ENCODE measurements around the gene BLZF1. TPM values are rescaled to one million over a fixed set of nuclear protein-coding genes. Genes with fewer than 3 reads are reported as not detected.
"Not testable (repeated sequence)": the region's sequence is repeated elsewhere in the genome, so short reads cannot be mapped to it uniquely, and the experiment has no call there.

Gene BLZF1
- total RNA-seq, 1 experiment from 2014 or later: 20.4 TPM

DNA sequence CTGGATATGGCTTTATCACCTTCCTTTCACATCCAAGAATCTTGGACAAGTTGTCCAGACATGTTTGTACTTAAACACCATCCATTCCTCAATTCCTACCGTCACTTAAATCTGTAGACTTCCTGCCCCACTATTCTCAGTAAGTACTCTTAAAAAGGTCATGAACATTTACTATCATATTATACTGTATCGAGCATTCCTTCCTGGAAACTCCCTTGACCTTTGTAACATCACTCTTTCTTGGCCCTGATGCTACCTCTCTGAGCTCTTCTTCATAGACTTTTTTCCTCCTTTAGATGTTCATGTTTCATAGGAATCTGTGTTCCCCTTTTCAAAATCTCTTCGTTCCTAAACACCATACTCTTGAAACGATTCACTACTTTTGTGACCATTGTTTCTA lies 15.5 kb downstream of the BLZF1 start:
- no peak for DNase-seq
- no peaks in the 10 kb centered on the region for H3K9me3 ChIP-seq (replicated peaks)
- no peak overlapping the region for H3K27ac ChIP-seq
- no peaks in the 10 kb centered on the region for H3K27me3 ChIP-seq
- H3K4me1 ChIP-seq: no peaks in the 10 kb centered on the region; the same call in 1 of the 2 replicates
- H3K36me3 ChIP-seq: peaks cover 33% of the 10 kb centered on the region
- no peak overlapping the region for H3K4me3 ChIP-seq

DNA sequence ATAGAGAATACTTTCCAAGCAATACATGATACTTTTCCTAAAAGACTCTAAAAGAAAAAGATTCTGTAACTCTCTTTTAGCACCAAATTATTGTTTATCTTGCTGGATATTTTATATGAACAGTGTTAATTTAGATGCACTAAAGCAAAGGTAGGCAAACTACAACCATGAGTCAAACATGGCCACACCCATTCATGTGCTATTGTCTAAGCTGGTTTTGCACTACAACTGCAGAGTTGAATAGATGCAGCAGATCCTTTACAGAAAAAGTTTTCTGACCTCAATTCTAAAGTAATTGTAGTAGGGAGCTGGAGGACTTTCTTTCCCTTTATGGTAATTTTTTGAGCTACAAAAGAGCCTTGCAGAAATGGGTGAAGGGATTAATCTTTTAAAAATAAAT lies 19.4 kb downstream of the BLZF1 start:
- Histone ChIP-seq H3K27me3 (no peaks in the 10 kb centered on the region), H3K4me3 (no peak overlapping the region), H3K36me3 (peaks cover 30% of the 10 kb centered on the region), H3K4me1 (no peaks in the 10 kb centered on the region), H3K27ac (no peak overlapping the region), H3K9me3 (replicated peaks) (no peaks in the 10 kb centered on the region)
- no peak for DNase-seq

DNA sequence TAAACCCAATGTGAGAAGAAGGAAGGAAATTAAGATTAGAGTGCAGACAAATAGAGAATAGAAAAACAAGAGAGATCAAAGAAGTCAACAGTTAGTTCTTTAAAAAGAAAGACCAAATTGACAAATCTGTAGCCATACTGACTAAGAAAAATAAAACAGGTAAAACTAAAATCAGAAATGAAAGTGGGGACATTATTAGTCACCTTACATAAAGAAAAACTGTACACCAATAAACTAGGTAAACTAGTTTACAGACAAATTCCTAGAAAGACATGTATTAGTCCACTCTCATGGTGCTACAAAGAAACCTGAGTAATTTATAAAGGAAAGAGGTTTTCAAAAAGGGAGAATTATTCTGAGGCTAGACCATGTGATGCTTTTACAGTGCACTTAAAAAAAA lies 22.3 kb downstream of the BLZF1 start:
- Histone ChIP-seq H3K27ac (no peak overlapping the region), H3K4me3 (no peak overlapping the region), H3K4me1 (no peaks in the 10 kb centered on the region), H3K27me3 (no peaks in the 10 kb centered on the region), H3K36me3 (peaks cover 27% of the 10 kb centered on the region), H3K9me3 (replicated peaks) (no peaks in the 10 kb centered on the region)
- no peak for DNase-seq

DNA sequence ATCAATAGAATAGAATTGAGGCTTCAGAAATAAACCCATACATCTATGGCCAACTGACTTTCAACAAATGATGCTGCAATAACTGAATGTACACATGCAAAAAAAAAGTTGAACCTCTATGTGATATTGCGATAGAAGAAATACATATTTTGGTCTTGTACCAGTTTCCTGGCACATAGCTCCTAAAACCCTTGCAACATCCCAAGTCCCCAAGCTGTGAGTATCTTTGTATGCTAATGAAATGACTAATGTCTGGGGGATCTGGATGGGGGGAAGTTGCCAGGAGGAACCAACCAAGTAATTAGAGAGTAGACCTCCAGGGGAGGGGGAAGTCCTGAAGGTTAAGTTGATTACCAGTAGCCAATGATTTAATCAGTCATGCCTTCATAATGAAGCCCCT lies 24.4 kb downstream of the BLZF1 start:
- Histone ChIP-seq H3K36me3 (peaks cover 19% of the 10 kb centered on the region), H3K9me3 (replicated peaks) (no peaks in the 10 kb centered on the region), H3K27ac (no peak overlapping the region), H3K4me3 (no peak overlapping the region), H3K27me3 (no peaks in the 10 kb centered on the region), H3K4me1 (no peaks in the 10 kb centered on the region)
- no peak for DNase-seq

DNA sequence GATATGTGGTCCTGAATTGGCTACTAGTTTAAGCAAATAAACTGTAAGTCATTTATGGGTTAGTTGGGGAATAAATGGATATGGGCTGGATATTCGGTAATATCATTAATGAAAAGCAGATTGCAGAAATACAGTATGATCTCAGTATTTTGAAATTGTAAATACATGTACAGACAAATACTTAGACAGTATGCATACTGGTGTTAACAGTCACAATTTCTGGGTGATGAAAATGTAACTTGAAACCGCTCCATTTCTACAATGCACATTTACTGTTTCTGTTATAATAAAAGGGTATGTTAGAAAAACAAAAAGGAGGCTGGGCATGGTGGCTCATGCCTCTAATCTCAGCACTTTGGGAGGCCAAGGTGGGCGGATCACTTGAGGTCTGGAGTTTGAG lies 28.0 kb downstream of the BLZF1 start:
- Histone ChIP-seq H3K4me1 (no peaks in the 10 kb centered on the region), H3K27me3 (no peaks in the 10 kb centered on the region), H3K4me3 (no peak overlapping the region), H3K36me3 (peaks cover 1% of the 10 kb centered on the region), H3K9me3 (replicated peaks) (no peaks in the 10 kb centered on the region), H3K27ac (no peak overlapping the region)
- DNase-seq: no peak

DNA sequence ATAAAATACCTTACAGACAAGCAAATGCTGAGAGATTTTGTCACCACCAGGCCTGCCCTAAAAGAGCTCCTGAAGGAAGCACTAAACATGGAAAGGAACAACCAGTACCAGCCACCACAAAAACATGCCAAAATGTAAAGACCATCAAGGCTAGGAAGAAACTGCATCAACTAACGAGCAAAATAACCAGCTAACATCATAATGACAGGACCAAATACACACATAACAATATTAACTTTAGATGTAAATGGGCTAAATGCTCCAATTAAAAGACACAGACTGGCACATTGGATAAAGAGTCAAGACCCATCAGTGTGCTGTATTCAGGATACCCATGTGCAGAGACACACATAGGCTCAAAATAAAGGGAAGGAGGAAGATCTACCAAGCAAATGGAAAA lies 34.6 kb downstream of the BLZF1 start:
- H3K27me3 ChIP-seq; H3K9me3 ChIP-seq (replicated peaks); H3K27ac ChIP-seq; DNase-seq; H3K4me3 ChIP-seq; H3K4me1 ChIP-seq; H3K36me3 ChIP-seq: not testable (repeated sequence)

DNA sequence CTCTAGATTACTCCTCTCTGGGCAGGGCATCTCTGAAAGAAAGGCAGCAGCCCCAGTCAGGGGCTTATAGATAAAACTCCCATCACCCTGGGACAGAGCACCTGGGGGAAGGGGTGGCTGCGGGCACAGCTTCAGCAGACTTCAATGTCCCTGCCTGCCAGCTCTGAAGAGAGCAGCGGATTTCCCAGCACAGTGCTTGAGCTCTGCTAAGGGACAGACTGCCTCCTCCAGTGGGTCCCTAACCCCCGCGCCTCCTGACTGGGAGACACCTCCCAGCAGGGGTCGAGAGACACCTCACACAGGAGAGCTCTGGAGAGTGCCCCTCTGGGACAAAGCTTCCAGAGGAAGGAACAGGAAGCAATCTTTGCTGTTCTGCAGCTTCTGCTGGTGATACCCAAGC lies 40.3 kb downstream of the BLZF1 start:
- H3K9me3 ChIP-seq (replicated peaks); H3K27me3 ChIP-seq; DNase-seq: not testable (repeated sequence)

DNA sequence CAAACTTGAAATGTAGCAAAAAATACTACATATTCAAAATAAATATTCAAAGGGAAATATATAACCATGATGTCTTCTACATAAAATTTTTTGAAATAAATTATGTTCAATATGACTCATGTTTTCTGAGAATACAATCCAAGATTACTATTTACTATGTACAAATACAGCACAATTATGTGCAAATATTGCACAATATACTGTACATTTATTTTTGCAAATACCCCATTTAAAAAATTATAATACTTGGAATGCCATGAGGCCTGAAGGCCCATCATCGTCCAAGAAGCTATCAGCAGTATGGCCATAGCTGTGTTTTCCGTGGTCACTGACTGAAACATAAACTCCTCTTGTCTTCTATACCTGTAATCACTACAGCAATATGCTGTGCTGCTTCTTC lies 47.0 kb downstream of the BLZF1 start:
- no peaks in the 10 kb centered on the region for H3K27me3 ChIP-seq
- DNase-seq: no peak
- no peaks in the 10 kb centered on the region for H3K4me1 ChIP-seq
- no peak overlapping the region for H3K27ac ChIP-seq
- H3K4me3 ChIP-seq: no peak overlapping the region
- H3K9me3 ChIP-seq (replicated peaks): no peaks in the 10 kb centered on the region
- no peaks in the 10 kb centered on the region for H3K36me3 ChIP-seq

More for the DNA sequence above, 40.3 kb downstream of the BLZF1 start:
- not testable (repeated sequence) for H3K27ac ChIP-seq, H3K36me3 ChIP-seq, H3K4me1 ChIP-seq, H3K4me3 ChIP-seq

DNA sequence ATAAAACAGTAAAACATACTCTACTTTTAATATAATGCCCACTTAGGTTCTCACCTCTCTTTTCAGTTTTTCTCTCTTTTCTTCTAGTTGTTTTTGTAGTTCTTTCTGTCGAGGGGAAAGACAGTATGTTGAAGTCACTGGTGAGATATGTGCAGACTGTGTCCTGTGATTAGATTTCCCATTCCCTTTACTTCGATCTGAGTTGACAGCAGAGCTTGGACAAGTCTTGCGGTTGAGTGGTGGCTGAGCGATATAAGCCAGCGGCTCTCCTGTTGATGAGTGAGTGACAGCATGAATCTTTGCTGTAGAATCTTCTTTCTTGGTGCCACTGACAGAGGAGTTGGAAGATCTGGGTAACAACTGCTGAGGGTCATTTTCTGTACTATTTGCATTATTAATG lies 53.3 kb downstream of the BLZF1 start:
- DNase-seq: no peak
- no peak overlapping the region for H3K27ac ChIP-seq
- no peaks in the 10 kb centered on the region for H3K36me3 ChIP-seq
- no peak overlapping the region for H3K4me3 ChIP-seq
- no peaks in the 10 kb centered on the region for H3K4me1 ChIP-seq
- no peaks in the 10 kb centered on the region for H3K9me3 ChIP-seq (replicated peaks)
- H3K27me3 ChIP-seq: no peaks in the 10 kb centered on the region

DNA sequence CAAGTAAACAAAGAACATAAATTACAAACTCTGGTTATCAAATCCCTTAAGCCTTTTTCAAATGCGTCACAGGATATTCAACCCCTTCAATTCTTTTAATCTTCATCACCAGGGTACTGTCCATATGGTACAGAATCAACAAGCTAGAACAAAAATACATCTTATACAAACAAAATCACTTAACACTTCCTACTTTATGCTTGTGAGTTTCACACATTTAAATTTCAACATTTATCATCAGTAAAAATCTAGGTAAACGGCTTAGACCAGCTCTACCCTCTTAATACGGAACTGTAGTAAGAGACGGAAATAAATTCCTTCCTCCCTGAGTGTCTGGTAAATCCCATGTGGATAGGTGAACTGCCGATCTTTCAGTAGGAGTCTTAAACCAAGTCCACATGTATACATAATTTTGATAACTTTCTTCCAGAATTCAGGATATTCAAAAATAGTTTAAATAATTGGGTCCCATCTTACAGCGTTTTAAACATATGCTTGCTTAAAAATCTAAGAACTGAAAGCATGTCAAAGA lies 58.2 kb downstream of the BLZF1 start:
- peak overlapping the region; percentile 51; the same call in 1 of the 2 replicates for H3K4me3 ChIP-seq
- H3K27me3 ChIP-seq: no peaks in the 10 kb centered on the region
- no peaks in the 10 kb centered on the region for H3K36me3 ChIP-seq
- H3K27ac ChIP-seq: no peak overlapping the region
- DNase-seq: no peak
- no peaks in the 10 kb centered on the region for H3K9me3 ChIP-seq (replicated peaks)
- H3K4me1 ChIP-seq: no peaks in the 10 kb centered on the region

DNA sequence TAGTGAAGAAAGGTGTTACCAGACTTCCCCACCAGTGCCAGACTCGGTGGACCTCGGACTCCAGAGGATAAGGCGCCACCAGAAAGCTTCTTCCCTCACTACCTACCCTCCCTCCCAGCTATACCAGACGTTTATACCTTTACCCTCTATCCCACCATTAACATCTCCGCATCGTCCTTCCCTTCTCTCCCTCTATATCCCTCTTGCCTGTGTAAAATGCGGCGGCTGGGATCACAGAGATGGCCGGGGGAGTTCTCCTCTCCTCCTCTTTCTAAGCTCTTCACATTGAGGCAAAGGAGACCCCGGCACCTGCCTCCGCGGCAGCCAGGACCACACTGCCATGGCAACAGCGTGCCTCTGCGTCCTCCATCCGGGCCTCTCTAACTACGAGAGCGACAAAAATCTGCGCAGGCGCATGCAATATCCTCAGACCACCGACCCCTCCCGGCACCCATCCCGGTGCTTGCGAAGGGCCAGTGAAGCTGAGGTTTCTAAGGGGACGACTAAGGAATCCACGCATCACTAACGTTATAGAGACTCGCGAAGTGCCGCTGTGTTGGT lies 59.2 kb downstream of the BLZF1 start, which contains the start of gene CCDC181:
TSS of gene CCDC181 (minus strand) at position 394 of the 561 bp plus-strand sequence. CDS start 2,547 bp downstream, outside the sequence.
- H3K27me3 ChIP-seq: no peaks in the 10 kb centered on the region
- H3K27ac ChIP-seq: no peak within 1 kb of the TSS
- peak within 1 kb of the TSS; percentile 51 for H3K4me3 ChIP-seq
- peak; percentile 78 to 79 for DNase-seq
- H3K36me3 ChIP-seq: no peaks in the 10 kb centered on the region
- no peaks in the 10 kb centered on the region for H3K9me3 ChIP-seq (replicated peaks)
- no peaks in the 10 kb centered on the region for H3K4me1 ChIP-seq

Other genes with a start within 250 kb of the BLZF1 start
- 15.5 and 20.7 TPM in 2 replicates for gene NME7, start 398 bp upstream of the BLZF1 start, total RNA-seq (2014; rRNA removed; shearing (Covaris generic))
- gene CCDC181, start 59.3 kb downstream of the BLZF1 start, total RNA-seq (2014; rRNA removed; shearing (Covaris generic)): 0.46 and 1.2 TPM in 2 replicates
- 26.9 and 27.2 TPM in 2 replicates for gene SLC19A2, start 117.7 kb downstream of the BLZF1 start, total RNA-seq (2014; rRNA removed; shearing (Covaris generic))
- not detected in 2 replicates for gene F5, start 218.3 kb downstream of the BLZF1 start, total RNA-seq (2014; rRNA removed; shearing (Covaris generic))

Data from SJCRH30 (cell line).